ENCODE data around the gene RAB40B.

DNA sequence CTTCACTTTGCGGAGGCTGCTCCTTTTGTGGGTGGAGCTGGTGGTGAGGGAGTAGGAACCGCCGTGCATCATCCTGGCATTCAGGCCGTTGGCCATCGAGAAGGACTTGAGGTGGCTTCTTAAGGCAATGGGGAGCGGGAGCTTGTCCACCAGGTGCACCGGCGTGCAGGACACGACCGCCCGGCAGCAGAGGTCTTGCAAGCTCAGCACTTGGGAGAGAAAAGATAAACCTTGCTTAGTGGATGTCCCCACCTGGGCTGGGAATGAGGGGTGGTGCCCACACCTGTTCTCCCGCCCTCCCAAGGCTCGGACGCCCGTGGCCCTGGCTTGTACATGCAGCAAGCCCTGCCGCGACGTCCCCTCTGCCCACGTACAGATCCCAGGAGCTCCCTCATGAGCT lies 40.6 kb downstream of the RAB40B start:
- TF ChIP-seq CEBPB (IDR thresholded peaks at IDR 0.05; ENCODE audit: low read depth): no peak
- no peak for TF ChIP-seq POLR2A (IDR thresholded peaks at IDR 0.05; ENCODE audit: borderline replicate concordance, extremely low read depth, insufficient read depth, insufficient read length)
- TF ChIP-seq REST (IDR thresholded peaks at IDR 0.05; ENCODE audit: low read depth): no peak
- TF ChIP-seq SRF (IDR thresholded peaks at IDR 0.05; ENCODE audit: low read depth): no peak
- TF ChIP-seq SP1 (IDR thresholded peaks at IDR 0.05; ENCODE audit: low read depth): no peak
- TF ChIP-seq YY1 (IDR thresholded peaks at IDR 0.05; ENCODE audit: extremely low read depth, insufficient replicate concordance, low read depth, low read length): no peak
